CD4-positive, alpha-beta memory T cell (primary cell): ENCODE measurements around the gene MRTFA. TPM values are rescaled to one million over a fixed set of nuclear protein-coding genes. Genes with fewer than 3 reads are reported as not detected.

Source experiments
- CTCF ChIA-PET: fragments of 350-600 bp; sonication (Branson Sonifier 250); formaldehyde crosslinking; loops from one replicate; lab custom pipeline; 2021; ENCODE audit warnings: inconsistent platforms; ENCODE audit not compliant: partially characterized antibody; lab: Charles Lee
- POLR2A ChIA-PET: fragments of 350-600 bp; sonication (Branson Sonifier 250); formaldehyde crosslinking; loops from one replicate; lab custom pipeline; 2021; ENCODE audit not compliant: partially characterized antibody; lab: Charles Lee
- DNase-seq, 5 donors: peaks; one replicate each; pipeline versions ENCODE4 v3.0.0 to v3.0.0-alpha.2; 2020 to 2022; ENCODE audit warnings: mixed read lengths in 1 of 5
- H3K27ac ChIP-seq: one replicate; pipeline ENCODE4 v1.7.0; 2013; ENCODE audit warnings: low read depth, low read length
- H3K27me3 ChIP-seq: 2 replicates; pipeline ENCODE4 v1.7.0; 2013; ENCODE audit warnings: mild to moderate bottlenecking, low read length, moderate library complexity; ENCODE audit not compliant: insufficient read depth
- H3K36me3 ChIP-seq: 2 replicates; pipeline ENCODE4 v1.7.0; 2013; ENCODE audit warnings: mild to moderate bottlenecking, low read length, moderate library complexity; ENCODE audit not compliant: insufficient read depth
- H3K4me1 ChIP-seq: 2 replicates; pipeline ENCODE4 v1.7.0; 2013; ENCODE audit warnings: mild to moderate bottlenecking, low read length, moderate library complexity; ENCODE audit not compliant: insufficient read depth
- H3K4me3 ChIP-seq, 2 donors: one replicate each; pipeline ENCODE4 v1.7.0; 2013; ENCODE audit warnings: low read length in 2 of 2, mild to moderate bottlenecking in 1 of 2
- H3K9me3 ChIP-seq, 2 donors: one replicate each; pipeline ENCODE4 v1.7.0; 2013; ENCODE audit warnings: low read length in 2 of 2, control low read depth in 1 of 2; ENCODE audit not compliant: control insufficient read depth in 1 of 2
- H3K27ac Mint-ChIP-seq, 7 donors: one replicate each; pipeline ENCODE4 v1.8.0; 2020 to 2021; ENCODE audit warnings: mixed read lengths in 7 of 7, mild to moderate bottlenecking in 6 of 7, inconsistent platforms in 3 of 7, moderate library complexity in 3 of 7
- H3K27me3 Mint-ChIP-seq, 2 donors: one replicate each; pipeline ENCODE4 v1.8.0; 2020 to 2021; ENCODE audit warnings: mixed read lengths in 2 of 2
- H3K36me3 Mint-ChIP-seq, 2 donors: one replicate each; pipeline ENCODE4 v1.8.0; 2020 to 2021; ENCODE audit warnings: mixed read lengths in 2 of 2, inconsistent platforms in 1 of 2, mild to moderate bottlenecking in 1 of 2
- H3K4me1 Mint-ChIP-seq, 4 donors: one replicate each; pipeline ENCODE4 v1.8.0; 2020 to 2021; ENCODE audit warnings: mixed read lengths in 4 of 4, mild to moderate bottlenecking in 1 of 4
- H3K4me3 Mint-ChIP-seq, 8 donors: one replicate each; pipeline ENCODE4 v1.8.0; 2020 to 2021; ENCODE audit warnings: mixed read lengths in 8 of 8, mild to moderate bottlenecking in 7 of 8, moderate library complexity in 6 of 8, inconsistent platforms in 3 of 8
- H3K9me3 Mint-ChIP-seq, 8 donors: one replicate each; pipeline ENCODE4 v1.8.0; 2020 to 2021; ENCODE audit warnings: mixed read lengths in 8 of 8, mild to moderate bottlenecking in 5 of 8, inconsistent platforms in 3 of 8, moderate library complexity in 1 of 8
- intact Hi-C: fragments of 100-400 bp; cut with micrococcal nuclease; formaldehyde crosslinking; loops from one replicate; pipeline ENCODE4 v1.15.1; 2023
- polyA plus RNA-seq, 2 donors: library from polyadenylated mRNA; unstranded; fragments of 300-500 nt; fragmentation: Illumina TruSeq; gene quantifications; one replicate each; pipeline ENCODE4 v1.2.3, GENCODE V29; 2021
- total RNA-seq, 2 experiments: library from RNA; stranded (reverse); gene quantifications; one replicate each; pipeline ENCODE4 v1.2.3, GENCODE V29; 2021

The MRTFA gene
- total and polyA plus RNA-seq, 4 experiments from 2014 or later = 5.3 to 91.6 (median 50.9) TPM

DNA sequence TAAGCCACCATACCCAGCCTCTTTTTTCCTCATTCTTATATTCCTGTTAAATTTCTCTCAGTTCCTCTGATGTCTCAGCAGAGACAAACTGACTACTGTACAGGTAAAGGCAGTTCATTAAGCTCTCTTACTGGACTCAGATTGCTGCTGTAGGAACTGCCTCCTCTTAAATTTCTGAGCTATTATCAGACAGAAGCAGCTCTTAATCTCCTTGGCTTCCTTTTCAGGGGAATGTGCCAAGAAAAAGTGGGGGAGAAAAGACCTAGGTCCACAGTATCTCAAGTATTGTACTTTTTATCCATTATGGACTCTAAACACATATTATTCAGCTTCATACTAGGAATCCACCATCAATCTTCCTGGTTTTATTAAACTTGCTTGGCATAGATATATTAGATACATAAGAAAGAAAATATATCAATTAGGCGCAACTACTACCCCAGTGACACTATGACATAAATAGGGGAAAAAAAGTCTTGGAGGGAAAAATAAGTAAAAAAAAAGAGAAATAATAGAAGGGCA is 26.1 kb downstream of the MRTFA start:
- H3K27ac Mint-ChIP-seq = peak overlapping the region in 2 of 7 donors; percentile 22 to 29
- Histone ChIP-seq H3K36me3 (no peaks in the 10 kb centered on the region), H3K9me3 (no peaks in the 10 kb centered on the region), H3K4me3 (no peak overlapping the region), H3K27ac (no peak overlapping the region), H3K27me3 (no peaks in the 10 kb centered on the region), H3K4me1 (peaks cover 22% of the 10 kb centered on the region)
- H3K4me3 Mint-ChIP-seq = no peak overlapping the region
- intact Hi-C loops = no loop called here
- no peaks in the 10 kb centered on the region for H3K9me3 Mint-ChIP-seq
- H3K27me3 Mint-ChIP-seq = no peaks in the 10 kb centered on the region
- no peak for DNase-seq
- H3K4me1 Mint-ChIP-seq = peaks cover 30 to 58% (median 42%) of the 10 kb centered on the region in 4 donors
- H3K36me3 Mint-ChIP-seq = no peaks in the 10 kb centered on the region
- ChIA-PET POLR2A (no interaction called here), CTCF (interaction anchor here (1.0 to 3.4 kb wide), 2 partner anchors 36 to 83 kb away, joined by 3 to 13 read pairs; no protein-coding TSS in a partner anchor)

- no peak overlapping the region for H3K27ac Mint-ChIP-seq
- no peak for DNase-seq
- no peaks in the 10 kb centered on the region for H3K27me3 ChIP-seq
- H3K36me3 Mint-ChIP-seq = no peaks in the 10 kb centered on the region
- no peaks in the 10 kb centered on the region for H3K27me3 Mint-ChIP-seq
- no peak overlapping the region for H3K4me3 ChIP-seq
- no peak overlapping the region for H3K27ac ChIP-seq
- intact Hi-C loops = no loop called here
- H3K4me1 Mint-ChIP-seq = peaks cover 35 to 66% (median 50%) of the 10 kb centered on the region in 4 donors
- no peaks in the 10 kb centered on the region for H3K9me3 ChIP-seq
- no peak overlapping the region for H3K4me3 Mint-ChIP-seq
- ChIA-PET POLR2A (no interaction called here), CTCF (no interaction called here)
- no peaks in the 10 kb centered on the region for H3K9me3 Mint-ChIP-seq
- H3K4me1 ChIP-seq = peaks cover 27% of the 10 kb centered on the region
- no peaks in the 10 kb centered on the region for H3K36me3 ChIP-seq
Observed at GRCh38 chr22:40609216-40609615, 27.3 kb downstream of the MRTFA start.

- DNase-seq = no peak
- peak overlapping the region in 1 of 7 donors; percentile 44 for H3K27ac Mint-ChIP-seq
- intact Hi-C loops = no loop called here
- no peaks in the 10 kb centered on the region for H3K27me3 Mint-ChIP-seq
- CTCF ChIA-PET = interaction anchor here (0.7 kb wide), 1 partner anchor 411 kb away, joined by 3 read pairs; no protein-coding TSS in a partner anchor
- no peaks in the 10 kb centered on the region for H3K36me3 Mint-ChIP-seq
- no peaks in the 10 kb centered on the region for H3K27me3 ChIP-seq
- H3K4me3 ChIP-seq = no peak overlapping the region
- no peak overlapping the region for H3K27ac ChIP-seq
- peaks cover 31% of the 10 kb centered on the region for H3K4me1 ChIP-seq
- no peaks in the 10 kb centered on the region for H3K9me3 Mint-ChIP-seq
- peaks cover 36 to 67% (median 50%) of the 10 kb centered on the region in 4 donors for H3K4me1 Mint-ChIP-seq
- POLR2A ChIA-PET = no interaction called here
- H3K36me3 ChIP-seq = no peaks in the 10 kb centered on the region
- no peaks in the 10 kb centered on the region for H3K9me3 ChIP-seq
- no peak overlapping the region for H3K4me3 Mint-ChIP-seq
Observed at GRCh38 chr22:40607506-40607905, 29.0 kb downstream of the MRTFA start.

DNA sequence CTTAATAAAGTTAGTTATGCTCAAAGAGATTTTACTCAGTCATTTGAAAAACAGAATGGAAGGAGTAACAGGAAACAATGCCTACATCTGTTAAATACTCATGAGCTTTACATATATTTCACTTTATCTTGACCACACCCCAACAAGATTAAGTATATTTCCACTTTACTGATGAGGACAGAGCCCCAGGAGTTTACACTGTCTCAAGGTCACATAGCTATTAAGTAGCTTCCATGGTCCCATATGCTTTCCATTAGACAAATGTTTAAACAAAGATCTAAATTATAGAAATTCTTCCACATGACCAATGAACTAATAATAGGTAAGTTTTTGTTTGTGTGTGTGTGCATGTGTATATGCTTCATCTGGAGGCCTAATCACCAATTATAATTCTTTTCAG is 30.2 kb downstream of the MRTFA start:
- H3K4me3 Mint-ChIP-seq = peak overlapping the region in 1 of 8 donors; percentile 7
- POLR2A ChIA-PET = no interaction called here

DNA sequence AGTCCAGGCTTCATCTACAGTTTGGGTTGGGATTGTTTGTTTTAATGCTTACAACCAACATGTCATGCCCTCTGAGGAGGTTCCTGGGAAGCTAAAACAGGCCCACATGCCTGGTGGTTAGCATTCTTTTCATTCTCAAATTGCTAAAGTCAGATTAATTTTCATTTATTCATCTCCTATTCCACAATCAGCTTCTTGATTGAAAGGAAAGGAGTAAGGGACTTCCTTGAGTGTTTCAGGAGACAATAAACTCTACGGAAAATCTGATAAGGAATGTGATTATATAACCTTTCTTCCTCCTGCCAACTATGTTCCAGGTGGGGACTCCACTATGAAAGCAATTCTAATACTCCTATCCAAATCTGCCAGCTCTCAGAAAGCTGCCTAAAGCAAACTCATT is 30.8 kb downstream of the MRTFA start:
- Mint-ChIP-seq H3K4me3 (peak overlapping the region in 1 of 8 donors; percentile 43), H3K36me3 (no peaks in the 10 kb centered on the region), H3K4me1 (peaks cover 40 to 66% (median 56%) of the 10 kb centered on the region in 4 donors), H3K27me3 (no peaks in the 10 kb centered on the region), H3K27ac (peak overlapping the region in 3 of 7 donors; percentile 16 to 74 (median 28)), H3K9me3 (no peaks in the 10 kb centered on the region)
- ChIA-PET CTCF (interaction anchor here (1.1 to 1.2 kb wide), 2 partner anchors 65 to 72 kb away, joined by 3 to 4 read pairs; no protein-coding TSS in a partner anchor), POLR2A (no interaction called here)
- peaks cover 31% of the 10 kb centered on the region for H3K4me1 ChIP-seq
- DNase-seq = no peak
- intact Hi-C loops = no loop called here
- no peak overlapping the region for H3K27ac ChIP-seq
- H3K27me3 ChIP-seq = no peaks in the 10 kb centered on the region
- H3K9me3 ChIP-seq = no peaks in the 10 kb centered on the region
- no peaks in the 10 kb centered on the region for H3K36me3 ChIP-seq
- no peak overlapping the region for H3K4me3 ChIP-seq

More for the DNA sequence above, 30.2 kb downstream of the MRTFA start:
- Histone ChIP-seq H3K4me1 (peaks cover 31% of the 10 kb centered on the region), H3K27ac (no peak overlapping the region), H3K36me3 (no peaks in the 10 kb centered on the region), H3K4me3 (no peak overlapping the region), H3K27me3 (no peaks in the 10 kb centered on the region), H3K9me3 (no peaks in the 10 kb centered on the region)
- Mint-ChIP-seq H3K9me3 (no peaks in the 10 kb centered on the region), H3K36me3 (no peaks in the 10 kb centered on the region), H3K27ac (peak overlapping the region in 5 of 7 donors; percentile 5 to 74 (median 28)), H3K4me1 (peaks cover 38 to 66% (median 51%) of the 10 kb centered on the region in 4 donors), H3K27me3 (no peaks in the 10 kb centered on the region)
- no peak for DNase-seq
- CTCF ChIA-PET = interaction anchor here (1.1 to 1.2 kb wide), 2 partner anchors 66 to 72 kb away, joined by 3 to 4 read pairs; no protein-coding TSS in a partner anchor
- intact Hi-C loops = no loop called here

DNA sequence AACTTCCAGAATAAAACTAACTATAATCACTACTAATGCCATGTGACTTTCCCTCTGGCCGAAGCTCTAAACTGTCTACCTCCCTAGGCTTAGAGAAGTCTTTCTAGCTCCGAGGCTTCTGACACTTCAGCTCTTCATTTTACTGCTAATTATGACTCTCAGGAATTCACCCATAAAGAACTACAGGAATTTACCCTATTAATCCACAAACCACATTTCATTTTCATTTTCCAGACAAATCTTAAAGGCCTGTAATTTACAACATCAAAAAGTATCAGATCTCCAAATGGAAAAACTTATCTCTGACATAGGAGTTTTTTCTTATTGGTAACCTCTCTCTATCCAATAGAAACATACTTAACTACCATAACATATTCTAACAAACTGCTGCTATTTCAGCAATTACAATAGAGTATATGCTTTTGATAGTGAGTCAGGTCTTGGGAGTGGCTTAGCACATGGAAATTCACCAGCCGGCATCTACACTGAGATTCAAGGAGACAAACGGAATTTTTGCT is 33.4 kb downstream of the MRTFA start:
- intact Hi-C loops = no loop called here
- Histone ChIP-seq H3K4me3 (no peak overlapping the region), H3K27ac (no peak overlapping the region), H3K36me3 (no peaks in the 10 kb centered on the region), H3K9me3 (no peaks in the 10 kb centered on the region), H3K27me3 (no peaks in the 10 kb centered on the region), H3K4me1 (peaks cover 31% of the 10 kb centered on the region)
- DNase-seq = no peak
- Mint-ChIP-seq H3K27me3 (no peaks in the 10 kb centered on the region), H3K4me3 (no peak overlapping the region), H3K27ac (peak overlapping the region in 3 of 7 donors; percentile 10 to 30 (median 17)), H3K9me3 (peaks cover 0 to 2% (median 0%) of the 10 kb centered on the region in 8 donors), H3K4me1 (peaks cover 35 to 64% (median 51%) of the 10 kb centered on the region in 4 donors), H3K36me3 (no peaks in the 10 kb centered on the region)
- CTCF ChIA-PET = no interaction called here
- POLR2A ChIA-PET = interaction anchor here (1.0 kb wide), 1 partner anchor 9 kb away, joined by 3 read pairs; no protein-coding TSS in a partner anchor

- Mint-ChIP-seq H3K27ac (peak overlapping the region in 2 of 7 donors; percentile 73 to 74), H3K9me3 (peaks cover 0 to 2% (median 0%) of the 10 kb centered on the region in 8 donors), H3K27me3 (no peaks in the 10 kb centered on the region), H3K4me1 (peaks cover 33 to 60% (median 46%) of the 10 kb centered on the region in 4 donors), H3K36me3 (no peaks in the 10 kb centered on the region), H3K4me3 (no peak overlapping the region)
- ChIA-PET CTCF (interaction anchor here (1.4 kb wide), 1 partner anchor 77 kb away, joined by 4 read pairs; no protein-coding TSS in a partner anchor), POLR2A (no interaction called here)
- no peak overlapping the region for H3K27ac ChIP-seq
- intact Hi-C loops = no loop called here
- H3K4me3 ChIP-seq = no peak overlapping the region
- H3K36me3 ChIP-seq = no peaks in the 10 kb centered on the region
- DNase-seq = no peak
- H3K9me3 ChIP-seq = no peaks in the 10 kb centered on the region
- no peaks in the 10 kb centered on the region for H3K27me3 ChIP-seq
- peaks cover 31% of the 10 kb centered on the region for H3K4me1 ChIP-seq
Observed at GRCh38 chr22:40602231-40602630, 34.3 kb downstream of the MRTFA start.
